ENCODE measurements around the gene CLSTN2. TPM values are rescaled to one million over a fixed set of nuclear protein-coding genes. Genes with fewer than 3 reads are reported as not detected.

The CLSTN2 gene
- total RNA-seq, 1 experiment from 2014 or later, result 0.07 TPM

- Mint-ChIP-seq H3K9me3 (ENCODE audit: low read depth, unreplicated experiment) (no peaks in the 10 kb centered on the region), H3K4me1 (ENCODE audit: low read depth, unreplicated experiment) (no peaks in the 10 kb centered on the region), H3K27ac (ENCODE audit: unreplicated experiment) (no peak overlapping the region), H3K27me3 (ENCODE audit: unreplicated experiment) (peaks cover 43% of the 10 kb centered on the region), H3K36me3 (ENCODE audit: insufficient read depth, unreplicated experiment) (no peaks in the 10 kb centered on the region), H3K4me3 (ENCODE audit: low read depth, unreplicated experiment) (no peak overlapping the region)
- no peak for TF ChIP-seq CTCF (IDR thresholded peaks at IDR 0.05; ENCODE audit: unreplicated experiment)
- CTCF ChIA-PET, result interaction anchor here (1.0 to 1.4 kb wide), 3 partner anchors 20 to 608 kb away, joined by 3 to 8 read pairs (median 4); no protein-coding TSS in a partner anchor
- intact Hi-C loops (cut with micrococcal nuclease; ENCODE audit: unreplicated experiment), result loop anchor here (1.0 to 2.0 kb wide), 4 partner anchors 371 to 1065 kb away; no protein-coding TSS in a partner anchor
- no TSS peak for BruUV-seq (replicated peaks)
- DNase-seq, result no peak
These were observed 193.2 kb downstream of the CLSTN2 start for GRCh38 chr3:140128217-140128616.

GRCh38 chr3:140128631-140129030 is 193.6 kb downstream of the CLSTN2 start:
- no peaks in the 10 kb centered on the region for H3K9me3 Mint-ChIP-seq (ENCODE audit: low read depth, unreplicated experiment)
- no peaks in the 10 kb centered on the region for H3K36me3 Mint-ChIP-seq (ENCODE audit: insufficient read depth, unreplicated experiment)
- intact Hi-C loops (cut with micrococcal nuclease; ENCODE audit: unreplicated experiment), result loop anchor here (1.0 to 2.0 kb wide), 4 partner anchors 371 to 1064 kb away; no protein-coding TSS in a partner anchor
- no TSS peak for BruUV-seq (replicated peaks)
- peaks cover 45% of the 10 kb centered on the region for H3K27me3 Mint-ChIP-seq (ENCODE audit: unreplicated experiment)
- no peak overlapping the region for H3K27ac Mint-ChIP-seq (ENCODE audit: unreplicated experiment)
- H3K4me3 Mint-ChIP-seq (ENCODE audit: low read depth, unreplicated experiment), result no peak overlapping the region
- peak; percentile 73 for DNase-seq
- CTCF ChIA-PET, result interaction anchor here (0.5 to 1.4 kb wide), 4 partner anchors 19 to 735 kb away, joined by 3 to 8 read pairs (median 4); no protein-coding TSS in a partner anchor
- TF ChIP-seq CTCF (IDR thresholded peaks at IDR 0.05; ENCODE audit: unreplicated experiment), result peak; percentile 83
- H3K4me1 Mint-ChIP-seq (ENCODE audit: low read depth, unreplicated experiment), result no peaks in the 10 kb centered on the region

- intact Hi-C loops (cut with micrococcal nuclease; ENCODE audit: unreplicated experiment), result loop anchor here (2.0 kb wide), 1 partner anchor 1063 kb away; no protein-coding TSS in a partner anchor
- Mint-ChIP-seq H3K27ac (ENCODE audit: unreplicated experiment) (no peak overlapping the region), H3K27me3 (ENCODE audit: unreplicated experiment) (peaks cover 57% of the 10 kb centered on the region), H3K4me1 (ENCODE audit: low read depth, unreplicated experiment) (no peaks in the 10 kb centered on the region), H3K4me3 (ENCODE audit: low read depth, unreplicated experiment) (no peak overlapping the region), H3K36me3 (ENCODE audit: insufficient read depth, unreplicated experiment) (no peaks in the 10 kb centered on the region), H3K9me3 (ENCODE audit: low read depth, unreplicated experiment) (no peaks in the 10 kb centered on the region)
- TF ChIP-seq CTCF (IDR thresholded peaks at IDR 0.05; ENCODE audit: unreplicated experiment), result no peak
- CTCF ChIA-PET, result interaction anchor here (1.4 kb wide), 2 partner anchors 9 to 18 kb away, joined by 3 to 4 read pairs; no protein-coding TSS in a partner anchor
- no peak for DNase-seq
- no TSS peak for BruUV-seq (replicated peaks)
These were observed 194.8 kb downstream of the CLSTN2 start for GRCh38 chr3:140129768-140130284.

- Mint-ChIP-seq H3K9me3 (ENCODE audit: low read depth, unreplicated experiment) (no peaks in the 10 kb centered on the region), H3K27me3 (ENCODE audit: unreplicated experiment) (peaks cover 78% of the 10 kb centered on the region), H3K36me3 (ENCODE audit: insufficient read depth, unreplicated experiment) (no peaks in the 10 kb centered on the region), H3K4me3 (ENCODE audit: low read depth, unreplicated experiment) (no peak overlapping the region), H3K4me1 (ENCODE audit: low read depth, unreplicated experiment) (no peaks in the 10 kb centered on the region), H3K27ac (ENCODE audit: unreplicated experiment) (no peak overlapping the region)
- no TSS peak for BruUV-seq (replicated peaks)
- intact Hi-C loops (cut with micrococcal nuclease; ENCODE audit: unreplicated experiment), result no loop called here
- no peak for TF ChIP-seq CTCF (IDR thresholded peaks at IDR 0.05; ENCODE audit: unreplicated experiment)
- DNase-seq, result no peak
- CTCF ChIA-PET, result interaction anchor here (0.7 kb wide), 1 partner anchor 766 kb away, joined by 3 read pairs; no protein-coding TSS in a partner anchor
These were observed 196.9 kb downstream of the CLSTN2 start for GRCh38 chr3:140131895-140132294.
